Neuron (in vitro differentiated cells): ENCODE data around the gene KXD1.
A peak's percentile ranks its signal among the peaks of the same experiment; 100 is the strongest.
"Not testable (repeated sequence)": the region's sequence is repeated elsewhere in the genome, so short reads cannot be mapped to it uniquely, and the experiment has no call there.

Experiments
- H2AFZ ChIP-seq: one replicate; pipeline ENCODE4 v1.6.1; 2013; ENCODE audit warnings: low read depth, mild to moderate bottlenecking, inconsistent platforms, low read length, moderate library complexity
- H3K27me3 ChIP-seq: one replicate; pipeline ENCODE4 v1.6.1; 2013; ENCODE audit warnings: low read length; ENCODE audit not compliant: insufficient read depth
- H3K36me3 ChIP-seq: one replicate; pipeline ENCODE4 v1.6.1; 2013; ENCODE audit warnings: low read length; ENCODE audit not compliant: insufficient read depth
- H3K4me1 ChIP-seq: one replicate; pipeline ENCODE4 v1.6.1; 2013; ENCODE audit warnings: low read length; ENCODE audit not compliant: insufficient read depth
- H3K4me3 ChIP-seq: 2 replicates; pipeline ENCODE4 v1.5.1; 2013; ENCODE audit warnings: mild to moderate bottlenecking, low read length, moderate library complexity
- H3K9me3 ChIP-seq: one replicate; pipeline ENCODE4 v1.6.1; 2013; ENCODE audit warnings: low read length

The KXD1 gene

GRCh38 chr19:18592732-18593131, 35.1 kb downstream of the KXD1 start:
- H3K36me3 ChIP-seq, H3K9me3 ChIP-seq, H2AFZ ChIP-seq, H3K4me3 ChIP-seq: not testable (repeated sequence)
- peaks cover 10% of the 10 kb centered on the region for H3K27me3 ChIP-seq
- H3K4me1 ChIP-seq, result peaks cover 14% of the 10 kb centered on the region

GRCh38 chr19:18593367-18594095, 35.9 kb downstream of the KXD1 start:
- H2AFZ ChIP-seq, result no peak overlapping the region
- peaks cover 14% of the 10 kb centered on the region for H3K27me3 ChIP-seq
- H3K9me3 ChIP-seq, result no peaks in the 10 kb centered on the region
- no peak overlapping the region for H3K4me3 ChIP-seq
- H3K4me1 ChIP-seq, result peaks cover 14% of the 10 kb centered on the region
- peaks cover 9% of the 10 kb centered on the region for H3K36me3 ChIP-seq

DNA sequence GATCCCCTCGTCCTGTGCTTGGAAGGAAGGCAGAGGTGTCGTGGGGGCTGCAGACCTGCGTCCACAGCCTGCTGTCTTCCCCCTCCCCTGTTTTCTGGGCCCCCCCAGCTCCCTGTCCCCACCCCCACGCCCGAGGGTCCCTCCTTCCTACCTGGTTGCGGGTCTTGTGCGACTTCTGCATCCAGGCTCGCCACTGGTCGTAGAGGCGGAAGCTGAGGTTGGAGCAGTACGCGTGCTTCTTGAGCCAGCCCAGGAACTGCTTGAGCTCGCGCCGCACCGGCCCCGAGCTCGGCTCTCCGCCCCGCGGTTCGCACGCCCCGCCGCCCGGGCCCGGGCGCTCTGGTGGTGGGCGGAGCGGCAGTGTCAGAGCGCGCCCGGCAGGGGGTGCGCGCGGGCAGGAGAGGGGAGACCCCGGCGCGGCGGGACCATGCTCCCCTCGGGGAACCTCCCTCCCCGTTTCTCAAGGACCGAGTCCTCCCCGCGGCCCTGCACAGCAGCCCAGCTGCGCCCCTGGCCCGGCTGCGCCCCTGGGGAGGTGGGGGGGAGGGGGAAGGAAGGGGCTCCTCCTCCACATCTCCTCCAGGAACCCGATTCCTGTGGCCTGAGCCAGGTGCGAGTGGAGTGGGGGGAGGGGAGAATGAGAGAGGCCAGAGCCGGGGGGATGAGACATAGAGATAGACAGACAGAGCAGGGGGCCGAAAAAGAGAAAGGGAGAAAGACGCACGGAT, 36.6 kb downstream of the KXD1 start:
- Histone ChIP-seq H2AFZ (peak overlapping the region; percentile 62), H3K9me3 (no peaks in the 10 kb centered on the region), H3K36me3 (peaks cover 9% of the 10 kb centered on the region), H3K4me1 (peaks cover 14% of the 10 kb centered on the region), H3K27me3 (peaks cover 18% of the 10 kb centered on the region), H3K4me3 (peak overlapping the region; percentile 28)

DNA sequence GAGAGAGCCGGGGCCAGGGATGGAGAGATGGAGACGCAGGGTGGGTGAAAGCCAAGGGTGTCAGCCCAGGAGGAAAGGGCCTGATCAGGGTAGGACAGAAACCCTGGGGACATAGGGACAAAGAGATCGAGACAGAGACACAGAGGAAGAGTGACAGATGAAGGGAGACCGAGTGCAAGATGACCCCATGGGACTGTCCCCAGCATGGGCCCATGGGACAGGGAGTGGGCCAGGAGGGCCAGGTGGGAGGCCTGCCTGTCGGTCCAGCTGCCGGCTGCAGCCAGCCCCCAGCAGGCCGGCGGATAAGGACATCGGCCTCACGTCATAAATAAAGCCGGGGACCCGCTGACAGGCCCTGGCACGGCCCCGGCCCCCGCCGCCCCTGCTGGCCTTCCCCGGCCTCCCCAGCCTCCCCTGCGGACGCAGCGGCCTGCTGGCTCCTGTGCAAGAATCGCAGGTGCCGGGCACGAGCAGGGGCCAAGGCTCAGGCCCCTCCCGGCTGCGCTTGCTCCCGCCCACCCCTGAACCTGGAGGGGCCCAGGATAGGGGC, 37.2 kb downstream of the KXD1 start:
- peaks cover 9% of the 10 kb centered on the region for H3K36me3 ChIP-seq
- peak overlapping the region; percentile 62 for H2AFZ ChIP-seq
- H3K27me3 ChIP-seq, result peaks cover 22% of the 10 kb centered on the region
- H3K4me3 ChIP-seq, result peak overlapping the region; percentile 28
- H3K9me3 ChIP-seq, result no peaks in the 10 kb centered on the region
- peaks cover 10% of the 10 kb centered on the region for H3K4me1 ChIP-seq

GRCh38 chr19:18595475-18595874, 37.8 kb downstream of the KXD1 start:
- Histone ChIP-seq H3K36me3 (peaks cover 7% of the 10 kb centered on the region), H3K4me1 (peaks cover 9% of the 10 kb centered on the region), H2AFZ (no peak overlapping the region), H3K4me3 (no peak overlapping the region), H3K9me3 (no peaks in the 10 kb centered on the region), H3K27me3 (peaks cover 22% of the 10 kb centered on the region)

DNA sequence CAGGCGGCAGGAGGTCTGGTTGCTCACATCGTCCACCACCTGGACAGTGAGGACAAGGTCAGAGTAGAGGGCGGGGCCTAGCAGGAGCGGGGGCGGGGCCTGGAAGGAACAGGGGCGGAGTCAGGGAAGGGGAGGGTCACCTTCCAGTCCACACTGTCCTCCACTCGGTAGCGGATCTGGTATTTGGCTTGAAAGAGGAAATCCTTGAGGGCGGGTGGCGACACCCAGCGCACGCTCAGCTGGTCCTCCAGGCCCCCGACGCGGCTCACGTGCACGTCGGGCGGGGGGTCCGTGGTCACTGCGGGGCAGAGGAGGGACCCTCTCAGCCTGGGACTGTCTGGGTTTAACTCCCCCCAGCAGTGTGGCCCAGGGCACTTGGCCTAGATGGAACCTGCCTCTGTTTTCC, 39.1 kb downstream of the KXD1 start:
- Histone ChIP-seq H3K36me3 (no peaks in the 10 kb centered on the region), H3K27me3 (peaks cover 25% of the 10 kb centered on the region), H2AFZ (no peak overlapping the region), H3K4me1 (peaks cover 9% of the 10 kb centered on the region), H3K9me3 (no peaks in the 10 kb centered on the region), H3K4me3 (no peak overlapping the region)

DNA sequence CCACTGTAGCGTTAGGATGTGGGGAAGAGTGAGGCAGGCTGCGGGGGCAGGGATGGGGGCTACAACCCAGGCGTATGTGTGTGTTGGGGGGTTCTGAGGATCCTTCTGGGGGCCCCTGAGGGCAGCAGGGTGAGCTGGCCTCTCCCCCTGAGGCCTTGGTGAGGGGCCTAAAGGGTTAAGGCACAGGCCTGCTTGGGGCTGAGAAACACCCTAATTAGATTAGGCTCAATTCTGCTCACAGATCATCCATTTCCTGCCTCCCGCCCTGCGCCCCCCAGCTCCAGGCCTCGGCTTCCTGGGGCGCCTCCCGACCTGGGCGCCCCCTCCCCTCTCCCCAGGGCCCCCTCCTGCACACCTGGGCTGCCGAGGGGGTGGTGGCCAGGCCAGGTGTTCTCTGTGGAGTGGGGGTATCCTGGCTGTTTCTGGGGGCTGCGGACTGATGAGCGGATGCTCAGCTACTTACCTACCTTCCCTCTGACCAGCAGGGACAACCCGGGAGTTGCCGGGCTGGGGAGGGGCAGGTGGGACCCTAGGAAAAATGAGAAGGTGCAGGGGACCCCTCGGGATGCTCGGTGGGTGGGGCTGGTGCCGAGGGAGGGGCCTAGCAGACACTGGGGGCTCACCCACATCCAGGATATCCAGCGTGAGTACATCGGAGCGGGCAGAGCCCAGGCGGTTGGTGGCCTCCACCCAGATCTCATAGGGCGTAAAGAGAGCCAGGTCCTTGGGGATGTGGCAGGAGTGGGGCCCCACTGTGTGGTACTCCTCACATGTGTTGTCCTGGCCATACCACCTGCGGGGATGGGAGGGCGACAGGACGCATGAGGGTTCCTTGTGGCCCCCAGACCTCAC, 40.4 kb downstream of the KXD1 start:
- no peaks in the 10 kb centered on the region for H3K36me3 ChIP-seq
- peaks cover 9% of the 10 kb centered on the region for H3K4me1 ChIP-seq
- no peak overlapping the region for H3K4me3 ChIP-seq
- no peaks in the 10 kb centered on the region for H3K9me3 ChIP-seq
- H2AFZ ChIP-seq, result no peak overlapping the region
- peaks cover 36% of the 10 kb centered on the region for H3K27me3 ChIP-seq

- Histone ChIP-seq H3K4me1 (peaks cover 18% of the 10 kb centered on the region), H3K36me3 (no peaks in the 10 kb centered on the region), H3K9me3 (no peaks in the 10 kb centered on the region), H3K27me3 (peaks cover 49% of the 10 kb centered on the region), H2AFZ (no peak overlapping the region), H3K4me3 (no peak overlapping the region)
Measured at GRCh38 chr19:18599485-18599884, 41.8 kb downstream of the KXD1 start.

- H3K4me3 ChIP-seq, H2AFZ ChIP-seq, H3K9me3 ChIP-seq, H3K36me3 ChIP-seq: not testable (repeated sequence)
- Histone ChIP-seq H3K27me3 (peaks cover 53% of the 10 kb centered on the region), H3K4me1 (peaks cover 16% of the 10 kb centered on the region)
Measured at GRCh38 chr19:18600692-18601397, 43.2 kb downstream of the KXD1 start.

- H3K27me3 ChIP-seq, result peaks cover 57% of the 10 kb centered on the region
- no peaks in the 10 kb centered on the region for H3K36me3 ChIP-seq
- no peaks in the 10 kb centered on the region for H3K9me3 ChIP-seq
- no peak overlapping the region for H3K4me3 ChIP-seq
- no peak overlapping the region for H2AFZ ChIP-seq
- H3K4me1 ChIP-seq, result peaks cover 16% of the 10 kb centered on the region
Measured at GRCh38 chr19:18601875-18602274, 44.2 kb downstream of the KXD1 start.

GRCh38 chr19:18603255-18603957, 45.7 kb downstream of the KXD1 start:
- Histone ChIP-seq H3K9me3 (no peaks in the 10 kb centered on the region), H2AFZ (no peak overlapping the region), H3K36me3 (no peaks in the 10 kb centered on the region), H3K4me3 (no peak overlapping the region), H3K4me1 (peaks cover 16% of the 10 kb centered on the region), H3K27me3 (peaks cover 69% of the 10 kb centered on the region)
